Tibial nerve (tissue), 3 donors: Measurements from ENCODE around the gene PRH1.

Experiments used
- CTCF ChIP-seq, 5 experiments: fragments of 200-600 bp in 3 of 5; fragments of 450-650 bp in 2 of 5; sonication (generic) in 3 of 5; IDR thresholded peaks; one replicate each; pipeline ENCODE4 v1.5.1; 2016 to 2019; ENCODE audit warnings: antibody characterized with exemption in 5 of 5, mild to moderate bottlenecking in 3 of 5, moderate library complexity in 2 of 5
- POLR2A ChIP-seq, 2 donors: fragments of 450-650 bp; IDR thresholded peaks; one replicate each; pipeline ENCODE4 v1.6.1; 2017; ENCODE audit warnings: antibody characterized with exemption in 2 of 2, mild to moderate bottlenecking in 2 of 2, moderate library complexity in 2 of 2

GRCh38 chr12:10838461-10838860 is 45.6 kb downstream of the PRH1 start:
- TF ChIP-seq POLR2A (IDR thresholded peaks at IDR 0.05), result no peak
- no peak for TF ChIP-seq CTCF (IDR thresholded peaks at IDR 0.05)
